Keratinocyte (primary cell): ENCODE measurements around the gene FHIT. TPM values are rescaled to one million over a fixed set of nuclear protein-coding genes. Genes with fewer than 3 reads are reported as not detected.

Experiments used
- DNase-seq: peaks from one replicate; pipeline ENCODE4 v3.0.0-alpha.2; 2011; ENCODE audit warnings: low read depth, missing footprints, low spot score
- FAIRE-seq: peaks from 2 replicates; lab custom pipeline; 2011; peaks lifted over from hg19 to GRCh38; lab: Jason Lieb, UNC
- H2AFZ ChIP-seq: 2 replicates; pipeline ENCODE4 v1.6.0; 2012; ENCODE audit warnings: low read length, control low read depth, inconsistent platforms; ENCODE audit not compliant: control insufficient read depth
- H3K27ac ChIP-seq: 2 replicates; pipeline ENCODE4 v1.5.1; 2011; ENCODE audit warnings: low read length; ENCODE audit not compliant: control insufficient read depth, insufficient read depth
- H3K27me3 ChIP-seq: 3 replicates; pipeline ENCODE4 v1.6.0; 2011; ENCODE audit warnings: low read length; ENCODE audit not compliant: control insufficient read depth, insufficient read depth; ENCODE audit errors: extremely low read depth
- H3K36me3 ChIP-seq, 2 experiments: 2 replicates in 1 of 2; 3 replicates in 1 of 2; pipeline ENCODE4 v1.5.1; 2011; ENCODE audit warnings: low read length in 2 of 2, mild to moderate bottlenecking in 1 of 2; ENCODE audit not compliant: control insufficient read depth in 2 of 2, insufficient read depth in 2 of 2; ENCODE audit errors: extremely low read depth in 1 of 2
- H3K4me1 ChIP-seq: 3 replicates; pipeline ENCODE4 v1.5.1; 2011; ENCODE audit warnings: low read length; ENCODE audit not compliant: control insufficient read depth, insufficient read depth; ENCODE audit errors: extremely low read depth
- H3K4me2 ChIP-seq: 3 replicates; pipeline ENCODE4 v1.6.0; 2011; ENCODE audit warnings: low read depth, low read length; ENCODE audit not compliant: control insufficient read depth, insufficient read depth; ENCODE audit errors: extremely low read depth
- H3K4me3 ChIP-seq, 3 experiments: fragments of 200-600 bp in 1 of 3; sonication (generic) in 1 of 3; 2 replicates in 2 of 3; 3 replicates in 1 of 3; pipeline ENCODE4 v1.5.1; 2011 to 2016; ENCODE audit warnings: low read length in 3 of 3, mild to moderate bottlenecking in 3 of 3, control low read depth in 2 of 3, inconsistent platforms in 1 of 3, low read depth in 1 of 3, mixed read lengths in 1 of 3, mixed run types in 1 of 3, moderate library complexity in 1 of 3; ENCODE audit not compliant: control insufficient read depth in 2 of 3, insufficient read depth in 2 of 3; ENCODE audit errors: extremely low read depth in 1 of 3
- H3K79me2 ChIP-seq: 2 replicates; pipeline ENCODE4 v1.6.0; 2012; ENCODE audit warnings: low read length; ENCODE audit not compliant: control insufficient read depth, insufficient read depth
- H3K9ac ChIP-seq: 3 replicates; pipeline ENCODE4 v1.6.0; 2011; ENCODE audit warnings: low read length; ENCODE audit not compliant: control insufficient read depth, insufficient read depth; ENCODE audit errors: extremely low read depth
- H3K9me1 ChIP-seq: 3 replicates; pipeline ENCODE4 v1.6.0; 2011; ENCODE audit warnings: low read length; ENCODE audit not compliant: control insufficient read depth, insufficient read depth; ENCODE audit errors: extremely low read depth
- H3K9me3 ChIP-seq: 2 replicates; pipeline ENCODE4 v1.5.1; 2012; ENCODE audit warnings: low read depth, low read length; ENCODE audit not compliant: control insufficient read depth
- H4K20me1 ChIP-seq: 3 replicates; pipeline ENCODE4 v1.6.0; 2011; ENCODE audit warnings: low read length; ENCODE audit not compliant: control insufficient read depth, insufficient read depth; ENCODE audit errors: extremely low read depth
- EZH2 ChIP-seq: IDR thresholded peaks from one replicate; pipeline ENCODE4 v1.6.1; 2012; ENCODE audit warnings: inconsistent platforms, mild to moderate bottlenecking, low read length, moderate library complexity
- dilution Hi-C: fragments of 300-500 bp; cut with MboI; formaldehyde crosslinking; loops from one replicate; pipeline ENCODE4 v1.7.0; 2020; ENCODE audit warnings: low sequenced_read_pairs; ENCODE audit not compliant: extremely low pct_ligation_motif_present
- polyA plus RNA-seq, 5 experiments: library from polyadenylated mRNA; depleted of rRNA in 3 of 5; stranded (reverse) in 3 of 5; stranded (forward) in 1 of 5; unstranded in 1 of 5; fragments of >200 nt; gene quantifications; 1 replicate in 1 of 5; 2 replicates in 3 of 5; 3 replicates in 1 of 5; pipeline versions ENCODE4 v1.2.1 to v1.2.3, GENCODE V29; 2011 to 2012; ENCODE audit warnings: missing spikeins in 2 of 5, low read depth in 1 of 5, low replicate concordance in 1 of 5
- TF ChIP-seq, protein P1 (sequence below), 3 experiments: IDR thresholded peaks in 1 of 3; conservative IDR thresholded peaks in 1 of 3; optimal IDR thresholded peaks in 1 of 3; 2 replicates in 2 of 3; 3 replicates in 1 of 3; pipeline versions ENCODE3 to v1.5.1; 2011; ENCODE audit warnings: low read length in 3 of 3, mild to moderate bottlenecking in 3 of 3, moderate library complexity in 2 of 3, control low read depth in 1 of 3, inconsistent platforms in 1 of 3; ENCODE audit not compliant: insufficient read depth in 2 of 3; ENCODE audit errors: extremely low read depth in 1 of 3

The FHIT gene
- polyA plus RNA-seq, 1 donor (not counting 4 experiments of a cell fraction or from before 2014, with no cell fraction given) = 2.2 TPM

- no peaks in the 10 kb centered on the region for H3K27me3 ChIP-seq
- H3K4me2 ChIP-seq = peak overlapping the region; percentile 3
- no peaks in the 10 kb centered on the region for H4K20me1 ChIP-seq
- H3K27ac ChIP-seq = peak overlapping the region; percentile 26
- H3K9me3 ChIP-seq = no peaks in the 10 kb centered on the region
- DNase-seq (no peak), FAIRE-seq (peak; percentile 80)
- H2AFZ ChIP-seq = peak overlapping the region; percentile 37
- H3K36me3 ChIP-seq = no peaks in the 10 kb centered on the region
- H3K4me3 ChIP-seq = peak overlapping the region in 1 of 3 experiments; percentile 10
- H3K9ac ChIP-seq = no peak overlapping the region
- peaks cover 10% of the 10 kb centered on the region for H3K4me1 ChIP-seq
- no peaks in the 10 kb centered on the region for H3K9me1 ChIP-seq
- no peaks in the 10 kb centered on the region for H3K79me2 ChIP-seq
- dilution Hi-C loops = no loop called here
- TF ChIP-seq EZH2 = no peak
- TF ChIP-seq, protein P1, sequence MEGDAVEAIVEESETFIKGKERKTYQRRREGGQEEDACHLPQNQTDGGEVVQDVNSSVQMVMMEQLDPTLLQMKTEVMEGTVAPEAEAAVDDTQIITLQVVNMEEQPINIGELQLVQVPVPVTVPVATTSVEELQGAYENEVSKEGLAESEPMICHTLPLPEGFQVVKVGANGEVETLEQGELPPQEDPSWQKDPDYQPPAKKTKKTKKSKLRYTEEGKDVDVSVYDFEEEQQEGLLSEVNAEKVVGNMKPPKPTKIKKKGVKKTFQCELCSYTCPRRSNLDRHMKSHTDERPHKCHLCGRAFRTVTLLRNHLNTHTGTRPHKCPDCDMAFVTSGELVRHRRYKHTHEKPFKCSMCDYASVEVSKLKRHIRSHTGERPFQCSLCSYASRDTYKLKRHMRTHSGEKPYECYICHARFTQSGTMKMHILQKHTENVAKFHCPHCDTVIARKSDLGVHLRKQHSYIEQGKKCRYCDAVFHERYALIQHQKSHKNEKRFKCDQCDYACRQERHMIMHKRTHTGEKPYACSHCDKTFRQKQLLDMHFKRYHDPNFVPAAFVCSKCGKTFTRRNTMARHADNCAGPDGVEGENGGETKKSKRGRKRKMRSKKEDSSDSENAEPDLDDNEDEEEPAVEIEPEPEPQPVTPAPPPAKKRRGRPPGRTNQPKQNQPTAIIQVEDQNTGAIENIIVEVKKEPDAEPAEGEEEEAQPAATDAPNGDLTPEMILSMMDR (optimal IDR thresholded peaks at IDR 0.05 in 1 of 3, IDR thresholded peaks at IDR 0.05 in 1 of 3, conservative IDR thresholded peaks at IDR 0.05 in 1 of 3; ENCODE audit: extremely low read depth in 1 of 3, insufficient read depth in 2 of 3, low read length in 3 of 3) = no peak
Observed at GRCh38 chr3:60953351-60953750, 297.9 kb downstream of the FHIT start.

- no peaks in the 10 kb centered on the region for H3K27me3 ChIP-seq
- H3K9ac ChIP-seq = no peak overlapping the region
- no peak overlapping the region for H3K4me2 ChIP-seq
- dilution Hi-C loops = no loop called here
- FAIRE-seq (no peak), DNase-seq (no peak)
- TF ChIP-seq EZH2 = no peak
- TF ChIP-seq, protein P1 (optimal IDR thresholded peaks at IDR 0.05 in 1 of 3, IDR thresholded peaks at IDR 0.05 in 1 of 3, conservative IDR thresholded peaks at IDR 0.05 in 1 of 3; ENCODE audit: extremely low read depth in 1 of 3, insufficient read depth in 2 of 3, low read length in 3 of 3) = no peak
- no peaks in the 10 kb centered on the region for H3K9me3 ChIP-seq
- H3K4me3 ChIP-seq = no peak overlapping the region
- peaks cover 10% of the 10 kb centered on the region for H3K4me1 ChIP-seq
- H3K27ac ChIP-seq = no peak overlapping the region
- H3K36me3 ChIP-seq = no peaks in the 10 kb centered on the region
- no peaks in the 10 kb centered on the region for H3K9me1 ChIP-seq
- H3K79me2 ChIP-seq = no peaks in the 10 kb centered on the region
- no peaks in the 10 kb centered on the region for H4K20me1 ChIP-seq
- no peak overlapping the region for H2AFZ ChIP-seq
Observed at GRCh38 chr3:60952055-60952454, 299.2 kb downstream of the FHIT start.
